HepG2 (cell line): ENCODE data around the gene USP11. TPM values are rescaled to one million over a fixed set of nuclear protein-coding genes. Genes with fewer than 3 reads are reported as not detected.

Experiments
- KLF16 ChIP-seq, 2 experiments: sonication (generic) in 1 of 2; formaldehyde crosslinking in 1 of 2; IDR thresholded peaks; 2 replicates each; pipeline versions ENCODE4 v1.6.1 to v1.8.0; 2016 to 2023; ENCODE audit warnings: missing genetic modification reagents in 2 of 2, missing compliant biosample characterization in 1 of 2
- PAXIP1 ChIP-seq: sonication (generic); formaldehyde crosslinking; conservative IDR thresholded peaks from 2 replicates; pipeline ENCODE4 v1.4.0; 2020; ENCODE audit warnings: mild to moderate bottlenecking, missing genetic modification reagents, moderate library complexity
- PITX1 ChIP-seq: sonication (generic); formaldehyde crosslinking; IDR thresholded peaks from 2 replicates; pipeline ENCODE4 v1.5.1; 2020; ENCODE audit warnings: mild to moderate bottlenecking, missing genetic modification reagents
- PRDM10 ChIP-seq: sonication (generic); formaldehyde crosslinking; IDR thresholded peaks from 2 replicates; pipeline ENCODE4 v1.4.0; 2020; ENCODE audit warnings: low read depth, missing genetic modification reagents
- PRPF4 ChIP-seq: fragments of 200-400 bp; formaldehyde crosslinking; IDR thresholded peaks from 2 replicates; pipeline ENCODE4 v1.6.1; 2016; ENCODE audit warnings: low read length, low read depth; ENCODE audit not compliant: poor library complexity, severe bottlenecking
- REXO4 ChIP-seq: sonication (generic); formaldehyde crosslinking; IDR thresholded peaks from 2 replicates; pipeline ENCODE4 v1.8.0; 2022; ENCODE audit warnings: missing genetic modification reagents, mild to moderate bottlenecking, borderline replicate concordance
- SPEN ChIP-seq: sonication (generic); formaldehyde crosslinking; IDR thresholded peaks from 2 replicates; pipeline ENCODE4 v1.5.1; 2020; ENCODE audit warnings: low read depth, mild to moderate bottlenecking, missing genetic modification reagents
- SRY ChIP-seq: sonication (generic); formaldehyde crosslinking; IDR thresholded peaks from 2 replicates; pipeline ENCODE4 v1.8.0; 2022; ENCODE audit warnings: mild to moderate bottlenecking, missing genetic modification reagents
- YEATS2 ChIP-seq: sonication (generic); formaldehyde crosslinking; IDR thresholded peaks from 2 replicates; pipeline ENCODE4 v1.4.0; 2020; ENCODE audit warnings: missing genetic modification reagents, borderline replicate concordance
- ZBTB20 ChIP-seq: sonication (generic); formaldehyde crosslinking; IDR thresholded peaks from 2 replicates; pipeline ENCODE4 v1.8.1; 2023; ENCODE audit warnings: missing genetic modification reagents, low read depth, mild to moderate bottlenecking, borderline replicate concordance
- ZNF180 ChIP-seq: sonication (generic); formaldehyde crosslinking; IDR thresholded peaks from 2 replicates; pipeline ENCODE4 v1.4.0; 2020; ENCODE audit warnings: low read depth, missing genetic modification reagents, borderline replicate concordance
- ZNF501 ChIP-seq: sonication (generic); formaldehyde crosslinking; IDR thresholded peaks from 2 replicates; pipeline ENCODE4 v1.5.1; 2020; ENCODE audit warnings: mild to moderate bottlenecking, moderate library complexity, missing genetic modification reagents
- ZNF546 ChIP-seq: sonication (generic); formaldehyde crosslinking; conservative IDR thresholded peaks from 2 replicates; pipeline ENCODE4 v1.8.1; 2023; ENCODE audit warnings: mild to moderate bottlenecking, missing genetic modification reagents
- ZNF552 ChIP-seq: sonication (generic); formaldehyde crosslinking; IDR thresholded peaks from 2 replicates; pipeline ENCODE4 v1.9.0; 2022; ENCODE audit warnings: missing genetic modification reagents, mild to moderate bottlenecking, borderline replicate concordance
- ZNF574 ChIP-seq: sonication (generic); formaldehyde crosslinking; IDR thresholded peaks from 2 replicates; pipeline ENCODE4 v1.4.0; 2020; ENCODE audit warnings: missing genetic modification reagents
- ZNF850 ChIP-seq: sonication (generic); formaldehyde crosslinking; conservative IDR thresholded peaks from 2 replicates; pipeline ENCODE4 v1.9.0; 2021; ENCODE audit warnings: mild to moderate bottlenecking, missing genetic modification reagents
- polyA plus RNA-seq, 8 experiments: library from polyadenylated mRNA; depleted of rRNA in 3 of 8; stranded (reverse) in 7 of 8; unstranded in 1 of 8; fragments of >200 nt; fragmentation: Illumina TruSeq in 4 of 8; extraction: Trizol in 4 of 8; gene quantifications; 2 replicates each; pipeline versions ENCODE4 v1.2.1 to v1.2.3, GENCODE V29; 2011 to 2016; ENCODE audit warnings: low read depth in 4 of 8, missing spikeins in 1 of 8, mixed read lengths in 1 of 8; ENCODE audit not compliant: insufficient read depth in 1 of 8
- total RNA-seq, 5 experiments: library from RNA; depleted of rRNA; stranded (reverse); fragments of >200 nt; fragmentation: Illumina TruSeq; extraction: Trizol; gene quantifications; 2 replicates each; pipeline ENCODE4 v1.2.3, GENCODE V29; 2016; ENCODE audit warnings: low read depth in 1 of 5

USP11 gene
- total and polyA plus RNA-seq, 2 of the 13 experiments (the other 11 are each of a cell fraction or from before 2014, with no cell fraction given) = 23.8 to 31.7 TPM

- TF ChIP-seq PRDM10 (CRISPR knock-in tag) (peak; percentile 73), ZNF574 (CRISPR knock-in tag) (0 out of 2 replicates have a peak, but pooled peaks have one; percentile 29), YEATS2 (CRISPR knock-in tag) (peak; percentile 61; the same call in 1 of the 2 replicates), ZNF501 (CRISPR knock-in tag) (0 out of 2 replicates have a peak, but pooled peaks have one; percentile 21), ZNF850 (CRISPR knock-in tag) (no peak), SPEN (peak; percentile 63; the same call in 1 of the 2 replicates), PITX1 (CRISPR knock-in tag) (peak; percentile 59; the same call in 1 of the 2 replicates), ZNF546 (CRISPR knock-in tag) (no peak), SRY (CRISPR knock-in tag) (0 out of 2 replicates have a peak, but pooled peaks have one; percentile 17), PAXIP1 (CRISPR knock-in tag) (peak; percentile 22; the same call in 1 of the 2 replicates), ZNF180 (CRISPR knock-in tag) (no peak), REXO4 (CRISPR knock-in tag) (no peak), ZBTB20 (CRISPR knock-in tag) (peak; percentile 55; the same call in 1 of the 2 replicates), KLF16 (CRISPR knock-in tag; IDR thresholded peaks at IDR 0.05) (no peak), PRPF4 (no peak), ZNF552 (CRISPR knock-in tag) (no peak)
Observed at GRCh38 chrX:47193475-47194193, 39.2 kb upstream of the USP11 start, which contains the start of gene UBA1 (continued).
